GM10847 (cell line): ENCODE results near the gene SBSN.

ENCODE experiments used
- POLR2A ChIP-seq: IDR thresholded peaks from 2 replicates; pipeline ENCODE4 v1.6.1; 2011; ENCODE audit not compliant: insufficient read length; ENCODE audit errors: extremely low read depth

The SBSN gene

GRCh38 chr19:35545855-35546381, 17.8 kb upstream of the SBSN start:
- TF ChIP-seq POLR2A: no peak

- TF ChIP-seq POLR2A: peak; percentile 73
Observed at GRCh38 chr19:35545001-35545854, 17.1 kb upstream of the SBSN start, which contains the start of gene TMEM147. TSS of gene TMEM147 (plus strand) at chr19:35545626. CDS start at chr19:35545740, 114 bp downstream.

DNA sequence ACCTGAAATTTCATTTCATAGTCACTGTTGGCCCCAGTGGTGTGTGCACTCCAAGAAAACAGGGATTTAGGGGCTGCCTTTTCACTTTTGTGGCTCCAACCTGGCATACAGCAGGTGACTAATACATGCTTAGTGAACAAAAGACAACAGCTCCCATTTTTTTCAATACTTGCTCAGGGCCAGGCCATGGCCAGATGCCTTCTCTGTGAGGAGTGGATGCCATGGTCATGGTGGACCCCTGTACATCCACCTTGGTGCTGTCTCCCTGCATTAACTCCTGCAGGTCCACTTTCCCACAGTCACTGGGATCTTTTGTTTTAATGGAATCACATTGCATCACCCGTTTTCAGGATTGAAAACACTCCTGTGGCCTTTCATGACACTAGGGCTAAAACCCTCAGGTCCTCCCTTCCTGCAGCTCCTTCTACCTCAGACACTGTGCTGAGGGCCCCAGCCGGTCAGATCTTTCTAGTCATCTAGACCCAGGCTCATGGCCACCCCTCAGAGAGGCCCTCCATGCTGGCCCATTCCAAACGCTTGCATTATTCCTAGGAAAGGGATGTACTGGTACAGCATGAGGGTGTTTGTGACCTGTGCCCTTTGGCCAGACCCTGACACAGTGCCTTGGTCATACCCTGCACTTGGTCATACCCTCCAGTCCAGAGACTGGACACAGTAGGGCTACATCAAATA, 16.1 kb upstream of the SBSN start:
- TF ChIP-seq POLR2A: no peak

DNA sequence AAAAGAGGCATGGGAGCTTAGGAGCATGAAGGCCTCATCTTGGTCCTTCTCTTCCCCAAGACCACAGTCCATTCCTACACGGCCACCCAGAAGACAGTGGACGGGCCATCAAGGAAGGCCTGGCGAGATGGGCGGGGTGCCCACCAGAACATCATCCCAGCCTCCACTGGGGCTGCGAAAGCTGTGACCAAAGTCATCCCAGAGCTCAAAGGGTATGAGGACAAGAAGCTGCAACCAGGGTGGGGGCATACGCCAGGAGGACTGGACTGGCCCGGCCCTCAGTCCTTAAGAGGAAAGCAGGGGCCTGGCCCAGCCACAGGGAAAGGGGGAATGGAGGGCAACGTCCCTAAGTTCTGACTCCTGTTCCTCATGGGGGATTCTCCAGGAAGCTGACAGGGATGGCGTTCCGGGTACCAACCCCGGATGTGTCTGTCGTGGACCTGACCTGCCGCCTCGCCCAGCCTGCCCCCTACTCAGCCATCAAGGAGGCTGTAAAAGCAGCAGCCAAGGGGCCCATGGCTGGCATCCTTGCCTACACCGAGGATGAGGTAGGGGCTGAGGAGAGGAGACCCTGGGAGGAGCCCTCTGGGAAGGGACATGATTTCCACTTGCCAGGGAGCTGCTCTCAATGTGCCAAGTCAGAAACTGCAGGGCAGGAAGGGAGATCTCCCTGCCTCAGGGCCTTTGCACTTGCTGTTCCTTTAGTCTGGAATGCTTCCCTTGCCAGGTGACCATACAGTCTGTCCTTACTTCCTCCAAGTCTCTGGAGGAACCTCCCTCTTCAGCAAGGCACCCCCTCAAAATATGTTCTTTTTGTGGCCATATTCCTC, 15.4 kb upstream of the SBSN start:
- TF ChIP-seq POLR2A: no peak

GRCh38 chr19:35542209-35542608, 14.1 kb upstream of the SBSN start:
- no peak for TF ChIP-seq POLR2A

- no peak for TF ChIP-seq POLR2A
Observed at GRCh38 chr19:35540356-35540927, 12.3 kb upstream of the SBSN start.

- TF ChIP-seq POLR2A: no peak
Observed at GRCh38 chr19:35539850-35540249, 11.7 kb upstream of the SBSN start.

GRCh38 chr19:35539314-35539713, 11.2 kb upstream of the SBSN start:
- no peak for TF ChIP-seq POLR2A

GRCh38 chr19:35534803-35535480, 6.8 kb upstream of the SBSN start:
- no peak for TF ChIP-seq POLR2A

DNA sequence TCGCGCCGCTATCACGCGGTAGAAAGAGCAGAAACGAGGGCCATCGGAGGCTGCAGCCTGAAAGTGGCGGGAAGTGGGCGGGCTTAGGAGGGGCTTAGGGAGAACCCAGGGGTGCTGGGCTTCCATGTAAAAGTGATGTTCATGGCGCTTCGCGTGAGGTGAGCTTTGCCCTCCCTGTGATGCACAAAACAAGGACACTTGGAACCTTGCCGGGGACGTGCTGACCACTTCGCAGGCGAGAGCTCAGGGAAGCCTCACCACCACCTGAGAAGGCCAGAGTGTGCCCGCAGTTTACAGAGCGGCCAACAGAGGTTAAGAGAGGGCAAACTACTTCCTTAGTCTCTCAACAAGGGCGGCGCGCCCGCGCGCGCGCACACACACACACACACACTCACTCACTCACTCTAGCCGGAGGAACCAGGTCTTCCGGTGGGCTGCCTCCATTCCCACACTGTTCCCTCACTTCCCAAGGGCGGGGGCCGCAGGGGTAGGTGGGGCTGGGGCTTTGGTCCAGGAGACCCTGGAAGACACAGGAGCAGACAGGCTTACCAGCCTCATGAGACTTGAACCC, 5.8 kb upstream of the SBSN start:
- TF ChIP-seq POLR2A: no peak

DNA sequence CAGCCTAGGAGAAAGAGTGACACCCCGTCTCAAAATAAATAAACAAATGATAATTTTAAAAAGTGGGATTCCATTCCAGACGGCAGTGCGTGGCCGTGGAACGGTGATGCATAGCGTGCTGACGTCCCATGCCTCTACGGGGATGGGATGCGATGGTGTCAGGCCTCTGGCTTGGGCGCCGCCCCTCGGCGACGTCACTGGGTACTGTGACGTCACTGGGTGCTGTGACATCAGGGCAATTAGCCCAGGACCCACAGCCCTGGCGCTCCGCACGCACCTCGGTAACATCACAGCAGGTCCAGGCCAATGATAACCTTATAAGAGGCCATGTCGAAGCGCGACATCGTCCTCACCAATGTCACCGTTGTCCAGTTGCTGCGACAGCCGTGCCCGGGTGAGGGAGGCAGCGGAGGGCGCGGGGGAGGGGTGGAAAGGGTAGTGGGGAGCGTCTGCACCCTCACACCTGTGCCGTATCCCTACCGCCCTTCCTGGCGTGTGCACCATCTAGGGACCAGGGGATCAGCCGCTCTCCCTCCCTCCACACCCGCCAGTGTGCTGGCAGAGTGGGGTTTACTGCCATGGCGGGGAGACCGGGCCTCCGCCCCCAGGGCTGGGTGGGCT, 5.2 kb upstream of the SBSN start, which contains the start of gene GAPDHS:
Gene GAPDHS, plus strand, starts transcription at position 256 of the 621 bp plus-strand sequence. Its CDS starts 72 bp downstream, at position 328.
- TF ChIP-seq POLR2A: no peak

DNA sequence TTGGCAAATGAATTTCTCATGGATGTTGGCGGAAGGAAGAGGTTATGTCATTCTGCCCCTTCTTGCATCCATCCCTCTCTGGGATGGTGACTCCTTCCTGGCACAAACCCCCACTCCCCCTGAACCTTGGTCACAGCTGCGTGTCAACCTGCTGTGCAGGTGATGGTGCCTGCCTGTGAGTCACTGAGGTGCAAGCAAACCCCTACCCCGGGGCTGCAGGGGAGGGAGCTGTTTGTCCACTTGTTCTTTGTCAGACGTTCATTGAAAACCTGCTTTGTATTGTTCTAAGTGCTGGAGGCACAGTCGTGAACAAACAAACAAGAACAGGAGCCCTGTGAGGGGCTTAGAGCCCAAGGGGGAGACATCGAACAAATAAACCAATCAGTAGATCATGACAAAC, 3.2 kb upstream of the SBSN start:
- TF ChIP-seq POLR2A: no peak
